Mesendoderm (in vitro differentiated cells): ENCODE results near the gene ARL5C.

Experiments used
- DNase-seq: peaks from one replicate; pipeline ENCODE4 v3.0.0; 2013
- H2AK5ac ChIP-seq: 2 replicates; pipeline ENCODE4 v1.6.1; 2013; ENCODE audit warnings: low read length, inconsistent platforms
- H2BK120ac ChIP-seq: 2 replicates; pipeline ENCODE4 v1.6.1; 2013; ENCODE audit warnings: low read depth, mild to moderate bottlenecking, low read length, moderate library complexity, mixed read lengths
- H2BK15ac ChIP-seq: replicated peaks from 2 replicates; pipeline ENCODE4 v1.6.1; 2013; ENCODE audit warnings: low read depth, mild to moderate bottlenecking, moderate library complexity
- H2BK5ac ChIP-seq: 2 replicates; pipeline ENCODE4 v1.6.1; 2013; ENCODE audit warnings: low read length, inconsistent platforms
- H3K18ac ChIP-seq: 2 replicates; pipeline ENCODE4 v1.6.1; 2013; ENCODE audit warnings: mild to moderate bottlenecking, low read length, mixed read lengths
- H3K23ac ChIP-seq: one replicate; pipeline ENCODE4 v1.6.1; 2013; ENCODE audit warnings: low read length
- H3K27ac ChIP-seq: 2 replicates; pipeline ENCODE4 v1.5.1; 2013; ENCODE audit warnings: low read depth, mild to moderate bottlenecking, inconsistent platforms, low read length, moderate library complexity
- H3K27me3 ChIP-seq: 2 replicates; pipeline ENCODE4 v1.6.1; 2013; ENCODE audit warnings: low read length, control low read depth, mild to moderate bottlenecking, inconsistent platforms; ENCODE audit not compliant: insufficient read depth, poor library complexity
- H3K36me3 ChIP-seq: 2 replicates; pipeline ENCODE4 v1.6.1; 2013; ENCODE audit warnings: low read length, inconsistent platforms; ENCODE audit not compliant: control insufficient read depth, insufficient read depth
- H3K4ac ChIP-seq: one replicate; pipeline ENCODE4 v1.6.1; 2013; ENCODE audit warnings: low read depth, mild to moderate bottlenecking, low read length, moderate library complexity
- H3K4me1 ChIP-seq: 2 replicates; pipeline ENCODE4 v1.6.1; 2013; ENCODE audit warnings: low read depth, low read length, inconsistent platforms; ENCODE audit not compliant: control insufficient read depth
- H3K4me2 ChIP-seq: 2 replicates; pipeline ENCODE4 v1.6.1; 2013; ENCODE audit warnings: low read length
- H3K4me3 ChIP-seq: 2 replicates; pipeline ENCODE4 v1.5.1; 2013; ENCODE audit warnings: mild to moderate bottlenecking, low read length
- H3K56ac ChIP-seq: one replicate; pipeline ENCODE4 v1.6.1; 2013; ENCODE audit warnings: low read length
- H3K79me1 ChIP-seq: 2 replicates; pipeline ENCODE4 v1.6.1; 2013; ENCODE audit warnings: low read length, inconsistent platforms
- H3K79me2 ChIP-seq: 2 replicates; pipeline ENCODE4 v1.6.1; 2013; ENCODE audit warnings: mild to moderate bottlenecking, low read length; ENCODE audit not compliant: control insufficient read depth, insufficient read depth
- H3K9ac ChIP-seq: 2 replicates; pipeline ENCODE4 v1.6.1; 2013; ENCODE audit warnings: low read length, inconsistent platforms
- H4K5ac ChIP-seq: one replicate; pipeline ENCODE4 v1.6.1; 2013; ENCODE audit warnings: low read length
- H4K8ac ChIP-seq: one replicate; pipeline ENCODE4 v1.6.1; 2013; ENCODE audit warnings: low read depth, mild to moderate bottlenecking, control low read depth, low read length, moderate library complexity
- WGBS: extraction: QIAGEN DNeasy Blood & Tissue Kit; methylation state at CpG from one replicate; pipeline ENCODE4 v1.1.7; 2013; ENCODE audit warnings: low lambda C conversion rate, missing lambda C conversion rate; ENCODE audit not compliant: insufficient coverage; ENCODE audit errors: extremely low coverage; 5-methylcytosine and 5-hydroxymethylcytosine counted together

The ARL5C gene

GRCh38 chr17:39165178-39165840, 652 bp downstream of the ARL5C start:
- Histone ChIP-seq H3K56ac (peak overlapping the region; percentile 89), H3K4me1 (no peaks in the 10 kb centered on the region), H2BK15ac (no peak overlapping the region), H2BK5ac (no peak overlapping the region), H3K36me3 (no peaks in the 10 kb centered on the region), H3K9ac (peak overlapping the region; percentile 62), H2AK5ac (no peak overlapping the region), H3K27ac (no peak overlapping the region), H3K4me3 (peak overlapping the region; percentile 46), H3K27me3 (peaks cover 10% of the 10 kb centered on the region), H3K4me2 (peak overlapping the region; percentile 90), H4K8ac (no peak overlapping the region), H3K23ac (no peak overlapping the region), H3K4ac (no peak overlapping the region), H3K18ac (no peak overlapping the region), H3K79me2 (no peaks in the 10 kb centered on the region), H4K5ac (no peak overlapping the region), H2BK120ac (no peak overlapping the region), H3K79me1 (no peaks in the 10 kb centered on the region)
- DNase-seq, result no peak
- no CpG with 5 or more reads among the region's 51 CpGs for WGBS

- H3K9ac ChIP-seq, result peak overlapping the region; percentile 62
- H3K36me3 ChIP-seq, result no peaks in the 10 kb centered on the region
- peak overlapping the region; percentile 90 for H3K4me2 ChIP-seq
- H3K4me1 ChIP-seq, result no peaks in the 10 kb centered on the region
- peak overlapping the region; percentile 89 for H3K56ac ChIP-seq
- no peak overlapping the region for H3K4ac ChIP-seq
- DNase-seq, result peak; percentile 97
- no peaks in the 10 kb centered on the region for H3K79me2 ChIP-seq
- H3K27me3 ChIP-seq, result peaks cover 10% of the 10 kb centered on the region
- no peak overlapping the region for H4K8ac ChIP-seq
- no peak overlapping the region for H2BK15ac ChIP-seq
- H3K23ac ChIP-seq, result no peak overlapping the region
- no peak overlapping the region for H2BK5ac ChIP-seq
- H4K5ac ChIP-seq, result no peak overlapping the region
- no peak overlapping the region for H3K18ac ChIP-seq
- no peak overlapping the region for H2BK120ac ChIP-seq
- H2AK5ac ChIP-seq, result no peak overlapping the region
- no CpG with 5 or more reads among the region's 15 CpGs for WGBS
- no peaks in the 10 kb centered on the region for H3K79me1 ChIP-seq
- H3K27ac ChIP-seq, result no peak overlapping the region
- H3K4me3 ChIP-seq, result peak overlapping the region; percentile 46
Measured at GRCh38 chr17:39164675-39165143, 1.3 kb downstream of the ARL5C start.

GRCh38 chr17:39161962-39162361, 4.0 kb downstream of the ARL5C start:
- no peak overlapping the region for H3K4me3 ChIP-seq
- no peak overlapping the region for H3K4ac ChIP-seq
- peaks cover 10% of the 10 kb centered on the region for H3K27me3 ChIP-seq
- no peak overlapping the region for H3K18ac ChIP-seq
- H3K56ac ChIP-seq, result no peak overlapping the region
- H3K4me1 ChIP-seq, result no peaks in the 10 kb centered on the region
- no peak overlapping the region for H3K9ac ChIP-seq
- H2BK15ac ChIP-seq, result no peak overlapping the region
- no CpG with 5 or more reads among the region's 2 CpGs for WGBS
- H3K79me1 ChIP-seq, result no peaks in the 10 kb centered on the region
- H3K4me2 ChIP-seq, result no peak overlapping the region
- no peaks in the 10 kb centered on the region for H3K36me3 ChIP-seq
- DNase-seq, result no peak
- H2AK5ac ChIP-seq, result no peak overlapping the region
- no peak overlapping the region for H4K5ac ChIP-seq
- no peak overlapping the region for H2BK120ac ChIP-seq
- H2BK5ac ChIP-seq, result no peak overlapping the region
- no peak overlapping the region for H3K27ac ChIP-seq
- H4K8ac ChIP-seq, result no peak overlapping the region
- no peaks in the 10 kb centered on the region for H3K79me2 ChIP-seq
- H3K23ac ChIP-seq, result no peak overlapping the region

- Histone ChIP-seq H3K4me1 (no peaks in the 10 kb centered on the region), H3K9ac (no peak overlapping the region), H4K5ac (no peak overlapping the region), H2BK120ac (no peak overlapping the region), H3K36me3 (no peaks in the 10 kb centered on the region), H2AK5ac (no peak overlapping the region), H2BK15ac (no peak overlapping the region), H3K4me3 (no peak overlapping the region), H3K23ac (no peak overlapping the region), H4K8ac (no peak overlapping the region), H3K18ac (no peak overlapping the region), H3K79me1 (no peaks in the 10 kb centered on the region), H3K4me2 (no peak overlapping the region), H3K27ac (no peak overlapping the region), H3K4ac (no peak overlapping the region), H3K79me2 (no peaks in the 10 kb centered on the region), H2BK5ac (no peak overlapping the region), H3K27me3 (no peaks in the 10 kb centered on the region), H3K56ac (no peak overlapping the region)
- whole genome bisulfite sequencing, result no CpG with 5 or more reads among the region's 2 CpGs
- DNase-seq, result no peak
Measured at GRCh38 chr17:39158623-39159022, 7.3 kb downstream of the ARL5C start.

- H2BK120ac ChIP-seq, result no peak overlapping the region
- H3K27ac ChIP-seq, result no peak overlapping the region
- H4K5ac ChIP-seq, result no peak overlapping the region
- no peak overlapping the region for H2BK15ac ChIP-seq
- whole genome bisulfite sequencing, result no CpG with 5 or more reads among the region's 7 CpGs
- H3K36me3 ChIP-seq, result no peaks in the 10 kb centered on the region
- peak; percentile 48 for DNase-seq
- H3K79me1 ChIP-seq, result no peaks in the 10 kb centered on the region
- no peak overlapping the region for H3K4me3 ChIP-seq
- no peak overlapping the region for H3K4me2 ChIP-seq
- H2AK5ac ChIP-seq, result no peak overlapping the region
- no peak overlapping the region for H3K4ac ChIP-seq
- peaks cover 2% of the 10 kb centered on the region for H3K4me1 ChIP-seq
- H3K79me2 ChIP-seq, result no peaks in the 10 kb centered on the region
- H3K18ac ChIP-seq, result no peak overlapping the region
- no peak overlapping the region for H3K23ac ChIP-seq
- no peak overlapping the region for H4K8ac ChIP-seq
- H3K9ac ChIP-seq, result no peak overlapping the region
- no peak overlapping the region for H2BK5ac ChIP-seq
- no peak overlapping the region for H3K56ac ChIP-seq
- no peaks in the 10 kb centered on the region for H3K27me3 ChIP-seq
Measured at GRCh38 chr17:39156491-39156890, 9.5 kb downstream of the ARL5C start.

- no peak overlapping the region for H3K4ac ChIP-seq
- H3K27ac ChIP-seq, result no peak overlapping the region
- peaks cover 2% of the 10 kb centered on the region for H3K4me1 ChIP-seq
- no peak overlapping the region for H3K56ac ChIP-seq
- H4K5ac ChIP-seq, result no peak overlapping the region
- no peak overlapping the region for H2BK5ac ChIP-seq
- no peak overlapping the region for H4K8ac ChIP-seq
- no peak overlapping the region for H3K4me3 ChIP-seq
- no peak overlapping the region for H3K23ac ChIP-seq
- no peak overlapping the region for H2BK120ac ChIP-seq
- H3K79me1 ChIP-seq, result no peaks in the 10 kb centered on the region
- H2AK5ac ChIP-seq, result no peak overlapping the region
- no peak overlapping the region for H3K4me2 ChIP-seq
- no peak overlapping the region for H3K18ac ChIP-seq
- no peak for DNase-seq
- no peaks in the 10 kb centered on the region for H3K79me2 ChIP-seq
- WGBS, result no CpG with 5 or more reads among the region's 2 CpGs
- no peaks in the 10 kb centered on the region for H3K36me3 ChIP-seq
- H3K9ac ChIP-seq, result no peak overlapping the region
- peaks cover 3% of the 10 kb centered on the region for H3K27me3 ChIP-seq
- H2BK15ac ChIP-seq, result no peak overlapping the region
Measured at GRCh38 chr17:39155654-39156053, 10.3 kb downstream of the ARL5C start.
